ENCODE measurements around the gene COL25A1. TPM values are rescaled to one million over a fixed set of nuclear protein-coding genes. Genes with fewer than 3 reads are reported as not detected.

COL25A1 gene
- total RNA-seq, 1 experiment from 2014 or later: not detected

DNA sequence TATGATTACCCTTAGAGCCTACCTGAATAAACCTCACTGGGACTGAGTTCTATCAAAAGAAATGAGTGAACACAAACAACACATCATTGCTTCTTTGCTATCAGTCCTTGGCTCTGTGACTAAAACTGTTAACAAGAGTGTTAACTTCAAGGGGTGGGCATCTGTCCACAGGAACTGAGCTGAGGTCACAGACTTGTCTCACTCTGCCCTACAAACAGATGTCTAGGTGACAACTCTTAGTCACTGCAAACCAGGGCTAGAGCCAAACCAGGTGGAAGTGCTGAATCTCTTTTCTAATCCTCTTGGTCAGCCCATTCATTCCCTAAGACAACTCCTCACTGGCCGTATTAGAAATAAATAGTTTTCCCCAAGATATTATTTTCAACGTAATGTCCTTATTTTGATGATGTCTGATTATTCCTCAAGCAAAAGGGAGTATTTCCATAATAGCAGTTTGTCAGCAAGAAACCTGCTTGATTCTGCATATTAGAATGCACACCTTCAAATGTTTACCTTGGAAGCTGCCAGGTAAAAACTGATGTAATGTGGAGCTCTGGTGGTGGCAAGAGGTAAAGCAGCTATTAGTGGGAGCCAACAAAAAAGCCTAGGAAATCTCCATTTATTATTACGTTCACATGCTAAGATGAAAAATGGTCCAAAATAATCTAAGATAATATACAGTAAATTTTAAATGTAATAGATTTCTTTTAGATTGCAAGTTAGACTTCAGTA lies 4.0 kb downstream of the COL25A1 start:
- Histone ChIP-seq H4K20me1 (ENCODE audit: insufficient read depth) (no peaks in the 10 kb centered on the region), H3K27me3 (ENCODE audit: insufficient read depth, low read length) (peaks cover 12% of the 10 kb centered on the region; the same call in 1 of the 2 replicates), H3K4me3 (replicated peaks in 1 of 2; ENCODE audit: low read depth in 1 of 2, low read length in 2 of 2) (no peak overlapping the region), H2AFZ (ENCODE audit: low read depth, low read length, poor library complexity, severe bottlenecking) (no peak overlapping the region), H3K4me1 (ENCODE audit: control insufficient read depth in 1 of 2, insufficient read depth in 2 of 2, low read length in 2 of 2) (no peaks in the 10 kb centered on the region), H3K27ac (ENCODE audit: low read depth, low read length) (no peak overlapping the region), H3K9me2 (ENCODE audit: insufficient read depth) (no peaks in the 10 kb centered on the region), H3K36me3 (ENCODE audit: control insufficient read depth in 1 of 2, insufficient read depth in 2 of 2, low read length in 2 of 2) (no peaks in the 10 kb centered on the region), H3K79me2 (ENCODE audit: insufficient read depth, low read length) (no peaks in the 10 kb centered on the region), H3K9me3 (ENCODE audit: control insufficient read depth in 1 of 2, insufficient read depth in 1 of 2, low read depth in 1 of 2, low read length in 2 of 2) (no peaks in the 10 kb centered on the region), H3K9ac (ENCODE audit: low read length) (no peak overlapping the region), H3K4me2 (ENCODE audit: low read length) (no peak overlapping the region)
- ChIA-PET POLR2A (interaction anchor here (0.7 kb wide), 1 partner anchor 394 kb away, joined by 5 read pairs; no protein-coding TSS in a partner anchor), RAD21 (ENCODE audit: low non-redundant PET in 1 of 2, low total read pairs in 2 of 2, uncharacterized antibody in 2 of 2, unreplicated experiment in 2 of 2) (interaction anchor here in 1 of 2 experiments (0.5 to 0.9 kb wide), 2 partner anchors 15 to 504 kb away, joined by 3 read pairs; no protein-coding TSS in a partner anchor), CTCF (interaction anchor here (0.6 to 2.2 kb wide), 12 partner anchors 9 to 1268 kb away, joined by 3 to 8 read pairs (median 4); no protein-coding TSS in a partner anchor)
- TF ChIP-seq RAD21 (IDR thresholded peaks at IDR 0.05; ENCODE audit: low read depth): peak; percentile 73
- TF ChIP-seq, protein P1, sequence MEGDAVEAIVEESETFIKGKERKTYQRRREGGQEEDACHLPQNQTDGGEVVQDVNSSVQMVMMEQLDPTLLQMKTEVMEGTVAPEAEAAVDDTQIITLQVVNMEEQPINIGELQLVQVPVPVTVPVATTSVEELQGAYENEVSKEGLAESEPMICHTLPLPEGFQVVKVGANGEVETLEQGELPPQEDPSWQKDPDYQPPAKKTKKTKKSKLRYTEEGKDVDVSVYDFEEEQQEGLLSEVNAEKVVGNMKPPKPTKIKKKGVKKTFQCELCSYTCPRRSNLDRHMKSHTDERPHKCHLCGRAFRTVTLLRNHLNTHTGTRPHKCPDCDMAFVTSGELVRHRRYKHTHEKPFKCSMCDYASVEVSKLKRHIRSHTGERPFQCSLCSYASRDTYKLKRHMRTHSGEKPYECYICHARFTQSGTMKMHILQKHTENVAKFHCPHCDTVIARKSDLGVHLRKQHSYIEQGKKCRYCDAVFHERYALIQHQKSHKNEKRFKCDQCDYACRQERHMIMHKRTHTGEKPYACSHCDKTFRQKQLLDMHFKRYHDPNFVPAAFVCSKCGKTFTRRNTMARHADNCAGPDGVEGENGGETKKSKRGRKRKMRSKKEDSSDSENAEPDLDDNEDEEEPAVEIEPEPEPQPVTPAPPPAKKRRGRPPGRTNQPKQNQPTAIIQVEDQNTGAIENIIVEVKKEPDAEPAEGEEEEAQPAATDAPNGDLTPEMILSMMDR (IDR thresholded peaks at IDR 0.05 in 2 of 3, conservative IDR thresholded peaks at IDR 0.05 in 1 of 3; ENCODE audit: borderline replicate concordance in 1 of 3, insufficient read depth in 1 of 3, low read depth in 2 of 3, low read length in 2 of 3): peak; percentile 47 to 68 (median 66); a peak in 5 of 6 replicates
- no peak for TF ChIP-seq EGR1 (IDR thresholded peaks at IDR 0.05; ENCODE audit: low read depth)
- peak; percentile 38 for DNase-seq (ENCODE audit: low read depth, low spot score)
- peak; percentile 78; the same call in 1 of the 2 replicates for ATAC-seq
- intact Hi-C loops (cut with micrococcal nuclease): loop anchor here (1.0 kb wide), 1 partner anchor 461 kb away; no protein-coding TSS in a partner anchor
- BruUV-seq (replicated peaks): no TSS peak

- intact Hi-C loops (cut with micrococcal nuclease): no loop called here
- ChIA-PET POLR2A (no interaction called here), RAD21 (ENCODE audit: low non-redundant PET in 1 of 2, low total read pairs in 2 of 2, uncharacterized antibody in 2 of 2, unreplicated experiment in 2 of 2) (no interaction called here), CTCF (no interaction called here)
- Histone ChIP-seq H2AFZ (ENCODE audit: low read depth, low read length, poor library complexity, severe bottlenecking) (no peak overlapping the region), H3K36me3 (ENCODE audit: control insufficient read depth in 1 of 2, insufficient read depth in 2 of 2, low read length in 2 of 2) (no peaks in the 10 kb centered on the region), H3K4me1 (ENCODE audit: control insufficient read depth in 1 of 2, insufficient read depth in 2 of 2, low read length in 2 of 2) (no peaks in the 10 kb centered on the region), H3K27me3 (ENCODE audit: insufficient read depth, low read length) (peaks cover 12% of the 10 kb centered on the region; the same call in 1 of the 2 replicates), H3K9me3 (ENCODE audit: control insufficient read depth in 1 of 2, insufficient read depth in 1 of 2, low read depth in 1 of 2, low read length in 2 of 2) (no peaks in the 10 kb centered on the region), H3K9ac (ENCODE audit: low read length) (no peak overlapping the region), H3K4me2 (ENCODE audit: low read length) (no peak overlapping the region), H4K20me1 (ENCODE audit: insufficient read depth) (no peaks in the 10 kb centered on the region), H3K4me3 (replicated peaks in 1 of 2; ENCODE audit: low read depth in 1 of 2, low read length in 2 of 2) (no peak overlapping the region), H3K27ac (ENCODE audit: low read depth, low read length) (no peak overlapping the region), H3K9me2 (ENCODE audit: insufficient read depth) (no peaks in the 10 kb centered on the region), H3K79me2 (ENCODE audit: insufficient read depth, low read length) (no peaks in the 10 kb centered on the region)
- BruUV-seq (replicated peaks): no TSS peak
- no peak for TF ChIP-seq EZH2 (IDR thresholded peaks at IDR 0.05)
- TF ChIP-seq CBX3 (IDR thresholded peaks at IDR 0.05; ENCODE audit: low read depth): no peak
- TF ChIP-seq ELF1 (IDR thresholded peaks at IDR 0.05; ENCODE audit: borderline replicate concordance, low read depth): no peak
- TF ChIP-seq FOSL1 (IDR thresholded peaks at IDR 0.05; ENCODE audit: low read depth): no peak
- TF ChIP-seq, protein P1 (IDR thresholded peaks at IDR 0.05 in 2 of 3, conservative IDR thresholded peaks at IDR 0.05 in 1 of 3; ENCODE audit: borderline replicate concordance in 1 of 3, insufficient read depth in 1 of 3, low read depth in 2 of 3, low read length in 2 of 3): no peak
- no peak for TF ChIP-seq POLR2AphosphoS5 (IDR thresholded peaks at IDR 0.05; ENCODE audit: low read depth, low read length)
- no peak for TF ChIP-seq MAX (IDR thresholded peaks at IDR 0.05)
- no peak for TF ChIP-seq YY1 (IDR thresholded peaks at IDR 0.05; ENCODE audit: extremely low read depth, insufficient replicate concordance, low read depth, low read length)
- no peak for ATAC-seq
- DNase-seq (ENCODE audit: low read depth, low spot score): no peak
These were observed 5.9 kb downstream of the COL25A1 start for GRCh38 chr4:109296527-109296926.
